Fibroblast of skin of right biceps (primary cell): ENCODE results near the gene CCT8.
A peak's percentile ranks its signal among the peaks of the same experiment; 100 is the strongest.

Experiments
- DNase-seq: peaks from one replicate; pipeline ENCODE4 v3.0.0-alpha.2; 2013

Gene CCT8

DNA sequence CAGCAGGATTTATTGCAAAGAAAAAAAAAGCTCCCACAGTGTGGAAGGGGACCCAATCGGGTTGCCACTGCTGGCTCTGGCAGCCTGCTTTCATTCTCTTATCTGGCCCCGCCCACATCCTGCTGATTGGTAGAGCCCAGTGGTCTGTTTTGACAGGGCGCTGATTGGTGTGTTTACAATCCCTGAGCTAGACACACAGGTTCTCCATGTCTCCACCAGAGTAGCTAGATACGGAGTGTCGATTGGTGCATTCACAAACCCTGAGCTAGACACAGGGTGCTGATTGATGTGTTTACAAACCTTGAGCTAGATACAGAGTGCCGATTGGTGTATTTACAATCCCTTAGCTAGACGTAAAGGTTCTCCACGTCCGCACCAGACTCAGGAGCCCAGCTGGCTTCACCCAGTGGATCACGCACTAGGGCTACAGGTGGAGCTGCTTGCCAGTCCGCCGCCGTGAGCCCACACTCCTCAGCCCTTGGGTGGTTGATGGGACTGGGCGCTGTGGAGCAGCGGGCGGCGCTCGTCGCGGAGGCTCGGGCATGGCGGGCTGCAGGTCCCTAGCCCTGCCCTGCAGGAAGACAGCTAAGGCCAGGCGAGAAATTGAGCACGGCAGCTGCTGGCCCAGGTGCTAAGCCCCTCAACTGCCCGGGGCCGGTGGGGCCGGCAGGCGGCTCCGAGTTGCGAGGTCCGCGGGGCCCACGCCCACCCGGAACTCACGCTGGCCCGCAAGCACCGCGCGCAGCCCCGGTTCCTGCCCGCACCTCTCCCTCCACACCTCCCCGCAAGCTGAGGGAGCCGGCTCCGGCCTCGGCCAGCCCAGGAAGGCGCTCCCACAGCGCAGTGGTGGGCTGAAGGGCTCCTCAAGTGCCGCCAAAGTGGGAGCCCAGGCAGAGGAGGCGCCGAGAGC, 3.5 kb upstream of the CCT8 start:
- peak; percentile 53 for DNase-seq

DNA sequence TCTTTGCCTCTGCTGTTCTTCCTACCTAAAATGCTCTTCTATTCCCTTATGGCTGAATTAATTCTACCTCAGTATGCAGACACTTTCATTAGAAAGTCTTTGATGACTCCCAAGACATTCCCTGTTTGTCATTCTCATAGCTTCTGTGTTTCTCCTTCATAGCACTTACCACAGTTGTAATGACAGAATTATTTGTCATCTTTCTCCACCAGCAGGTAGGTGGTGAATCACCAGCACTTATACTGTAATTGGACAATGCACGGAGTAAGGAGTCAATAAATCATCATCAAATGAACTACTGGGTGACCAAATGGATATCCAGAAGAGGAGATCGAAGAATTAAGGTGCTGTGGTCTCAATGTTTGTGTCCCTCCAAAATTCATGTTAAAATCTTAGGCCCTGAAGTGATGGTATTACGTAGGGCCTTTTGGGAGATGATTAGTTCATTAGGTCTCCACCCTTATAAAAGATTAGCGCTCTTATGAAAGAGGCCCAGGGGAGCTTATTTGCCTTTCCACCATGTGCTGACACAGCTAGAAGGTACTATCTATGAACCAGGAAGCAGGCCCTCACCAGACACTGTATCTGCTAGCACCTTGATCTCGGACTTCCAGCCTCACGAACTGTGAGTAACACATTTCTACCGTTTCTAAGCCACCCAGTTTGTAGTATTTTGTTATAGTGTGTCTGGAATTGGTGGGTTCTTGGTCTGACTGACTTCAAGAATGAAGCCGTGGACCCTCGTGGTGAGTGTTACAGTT, 2.4 kb upstream of the CCT8 start:
- DNase-seq = peak; percentile 38

DNA sequence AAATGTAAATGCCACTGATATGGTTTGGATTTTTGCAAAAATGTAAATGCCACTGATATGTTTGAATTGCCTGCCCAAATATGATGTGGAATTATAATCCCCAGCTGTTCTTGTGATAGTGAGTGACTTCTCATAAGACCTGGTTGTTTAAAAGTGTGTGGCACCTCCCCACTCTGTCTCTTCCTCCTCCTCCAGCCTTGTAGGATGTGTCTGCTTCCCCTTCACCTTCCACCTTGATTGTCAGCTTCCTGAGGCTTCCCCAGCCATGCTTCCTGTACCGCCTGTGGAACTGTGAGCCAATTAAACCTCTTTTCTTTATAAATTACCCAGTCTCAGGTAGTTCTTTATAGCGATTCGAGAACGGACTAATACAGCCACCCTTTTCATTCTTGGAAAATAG, 1.3 kb upstream of the CCT8 start:
- no peak for DNase-seq

DNA sequence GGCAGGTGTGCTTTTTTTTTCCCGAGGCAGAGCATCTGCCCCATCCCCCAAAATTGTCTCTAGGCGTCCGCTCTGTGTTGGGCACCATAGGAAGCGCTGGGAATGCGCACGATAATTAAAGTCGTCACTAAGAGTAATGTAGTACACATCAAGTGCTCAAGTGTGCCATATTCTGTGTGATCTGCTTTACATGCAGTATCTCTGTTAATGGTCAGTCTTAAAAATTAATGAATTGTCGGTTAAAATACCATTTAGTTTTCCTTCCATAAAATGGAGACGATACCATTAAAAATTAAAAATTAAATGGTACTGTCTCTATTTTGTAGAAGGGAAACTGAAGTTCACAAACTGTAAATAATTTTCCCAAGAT, 544 bp upstream of the CCT8 start:
- DNase-seq = no peak

DNA sequence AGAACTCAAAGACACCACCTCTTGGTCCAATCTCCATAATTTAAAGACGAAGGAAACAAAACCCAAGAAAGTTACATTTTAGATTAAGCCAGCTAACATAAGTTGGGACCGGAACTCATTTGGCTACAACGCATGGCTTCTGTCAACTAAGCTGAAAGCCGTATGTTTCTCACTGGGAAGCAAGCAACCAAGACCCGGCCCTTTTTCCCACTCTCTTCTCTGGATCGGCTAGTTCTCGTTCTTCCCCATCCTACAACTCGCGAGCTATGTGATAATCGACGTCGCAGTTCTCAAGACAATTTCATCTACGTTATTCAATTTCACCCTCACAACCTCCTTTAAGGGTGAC, 601 bp downstream of the CCT8 start:
- peak; percentile 27 for DNase-seq

DNA sequence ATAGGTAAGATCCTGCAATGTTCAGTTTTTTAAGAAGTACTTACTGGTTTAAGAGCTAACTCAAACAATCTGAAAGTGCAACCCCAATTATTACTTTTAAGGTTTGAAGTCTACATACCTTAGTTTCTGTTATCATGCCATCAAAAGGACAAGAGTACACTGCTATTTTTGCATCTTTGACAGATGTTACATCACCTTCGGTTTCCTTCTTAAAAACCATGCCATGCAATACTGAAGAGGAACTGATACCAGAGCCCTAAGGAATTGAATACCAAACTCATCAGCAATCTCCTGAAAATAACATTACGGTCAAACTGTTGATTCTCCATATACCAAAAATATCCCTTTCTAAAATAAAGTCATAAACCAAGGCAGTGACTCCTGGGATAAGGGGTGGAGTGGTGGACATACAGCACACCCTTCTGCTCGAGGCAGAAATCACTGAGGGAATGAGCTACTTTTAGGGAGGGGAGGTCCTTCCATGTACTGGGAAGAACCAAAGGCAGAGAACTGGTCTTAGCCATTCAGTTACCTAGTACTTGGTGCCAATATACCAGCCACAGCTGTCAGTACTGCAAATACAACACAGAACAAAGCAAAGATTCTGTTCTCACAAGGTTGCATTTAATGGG, 8.5 kb downstream of the CCT8 start:
- DNase-seq = no peak

DNA sequence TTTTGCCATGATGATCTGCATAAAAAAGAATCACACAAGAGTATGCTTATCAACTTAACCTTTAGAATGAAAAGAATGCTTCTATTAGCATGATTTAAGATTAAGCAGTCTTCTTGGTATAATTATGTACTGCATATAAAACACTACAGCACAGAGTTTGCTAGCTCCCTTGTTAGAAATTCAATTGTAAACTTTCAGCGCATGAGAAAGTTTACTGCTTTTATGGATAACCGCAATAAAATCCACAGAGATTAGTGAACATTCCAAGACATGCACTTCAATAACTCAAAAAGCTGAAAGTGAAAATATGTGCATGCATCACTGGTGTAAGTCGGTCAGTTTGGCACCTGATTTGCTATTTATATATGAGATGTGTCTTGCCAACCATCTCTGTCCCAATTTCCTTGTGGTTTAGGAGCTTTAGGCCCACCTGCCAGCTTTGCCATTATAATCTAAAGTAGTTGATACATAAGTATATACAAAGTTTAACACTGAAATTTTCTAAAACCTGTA, 16.9 kb downstream of the CCT8 start:
- DNase-seq = no peak

DNA sequence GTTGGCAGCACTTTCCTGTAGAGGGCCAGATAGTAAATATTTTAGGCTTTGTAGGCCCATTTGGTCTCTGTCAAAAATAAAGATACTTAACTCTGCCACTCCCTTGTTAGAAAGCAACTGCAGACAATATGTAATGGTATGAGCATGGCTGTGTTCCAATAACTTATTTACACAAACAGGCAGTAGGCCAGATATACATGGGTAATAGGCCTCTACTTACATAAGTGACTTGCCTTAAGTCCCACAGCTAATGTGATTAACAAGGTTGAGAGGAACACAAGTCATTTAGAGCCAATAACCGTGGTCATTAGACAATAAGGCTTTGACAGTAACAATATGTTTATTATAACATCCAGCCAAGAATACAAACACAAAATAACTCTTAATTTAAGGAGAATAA, 17.4 kb downstream of the CCT8 start:
- DNase-seq = no peak

DNA sequence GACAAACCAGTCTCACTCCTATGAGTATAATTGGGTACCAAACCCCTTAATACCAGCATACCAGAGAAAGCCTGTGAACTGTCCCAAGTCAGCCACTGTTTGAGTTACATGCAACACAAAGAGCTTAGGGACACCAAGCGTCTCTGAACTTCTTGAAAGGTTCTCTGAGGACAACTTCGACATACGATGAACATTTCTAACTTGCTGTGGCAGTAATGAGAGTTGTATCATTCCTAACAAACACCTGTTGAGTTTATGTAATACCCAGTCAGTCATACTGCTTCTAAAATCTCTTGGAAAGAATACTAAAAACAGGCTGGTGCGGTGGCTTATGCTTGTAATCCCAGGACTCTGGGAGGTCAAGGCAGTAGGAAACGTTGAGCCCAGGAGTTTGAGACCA, 18.4 kb downstream of the CCT8 start:
- DNase-seq = no peak

DNA sequence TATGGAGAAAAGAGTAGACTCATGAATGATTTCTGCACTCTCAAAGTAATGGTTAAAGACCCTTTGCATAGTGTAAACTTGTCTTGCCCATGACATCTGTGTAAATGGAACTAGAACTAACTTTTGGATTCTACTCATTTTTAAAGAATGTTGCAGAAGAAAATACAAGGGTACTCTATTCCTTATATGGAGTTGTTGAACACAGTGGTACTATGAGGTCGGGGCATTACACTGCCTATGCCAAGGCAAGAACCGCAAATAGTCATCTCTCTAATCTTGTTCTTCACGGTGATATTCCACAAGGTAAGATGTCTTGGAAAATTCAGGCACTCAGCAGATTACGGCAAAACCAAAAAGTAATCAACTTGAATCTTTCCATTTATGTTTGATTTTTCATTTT, 19.8 kb downstream of the CCT8 start:
- DNase-seq = peak; percentile 33

DNA sequence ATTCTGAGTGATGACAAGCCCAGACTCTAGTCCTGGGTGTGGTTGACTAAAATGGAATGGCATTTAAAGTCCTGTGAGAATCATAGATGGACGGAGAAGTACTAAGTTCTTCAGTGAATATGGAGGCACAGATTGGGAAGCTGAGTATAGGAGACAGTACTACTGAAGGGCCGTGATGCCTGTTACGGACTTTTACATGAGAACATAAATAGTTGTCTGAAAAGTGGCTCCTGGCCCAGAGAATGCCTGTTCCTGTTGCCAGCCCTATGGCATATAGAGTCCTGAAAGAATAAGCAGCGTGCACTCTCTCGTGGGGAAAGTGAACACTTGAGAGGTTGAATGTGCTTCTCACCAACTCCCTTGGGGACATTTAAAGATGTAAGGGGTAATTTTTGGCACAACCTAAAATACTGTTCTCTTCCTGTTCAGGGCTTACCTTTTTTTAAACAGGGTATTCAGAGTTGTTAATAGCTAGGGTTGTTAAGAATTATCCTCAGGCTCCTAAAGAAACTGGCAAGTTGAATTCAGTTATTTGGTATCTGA, 20.4 kb downstream of the CCT8 start:
- no peak for DNase-seq

DNA sequence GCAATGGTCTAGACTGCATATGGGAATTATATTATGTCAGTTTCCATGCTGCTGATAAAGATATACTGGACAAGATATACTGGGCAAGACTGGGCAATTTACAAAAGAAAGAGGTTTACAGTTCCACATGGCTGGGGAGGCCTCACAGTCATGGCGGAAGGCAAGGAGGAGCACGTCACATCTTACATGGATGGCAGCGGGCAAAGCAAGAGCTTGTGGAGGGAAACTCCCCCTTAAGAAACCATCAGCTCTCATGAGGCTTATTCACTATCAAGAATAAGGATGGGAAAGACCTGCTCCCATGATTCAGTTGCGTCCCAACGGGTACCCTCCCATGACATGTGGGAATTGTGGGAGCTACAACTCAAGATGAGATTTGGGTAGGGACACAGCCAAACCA, 21.2 kb downstream of the CCT8 start:
- no peak for DNase-seq

DNA sequence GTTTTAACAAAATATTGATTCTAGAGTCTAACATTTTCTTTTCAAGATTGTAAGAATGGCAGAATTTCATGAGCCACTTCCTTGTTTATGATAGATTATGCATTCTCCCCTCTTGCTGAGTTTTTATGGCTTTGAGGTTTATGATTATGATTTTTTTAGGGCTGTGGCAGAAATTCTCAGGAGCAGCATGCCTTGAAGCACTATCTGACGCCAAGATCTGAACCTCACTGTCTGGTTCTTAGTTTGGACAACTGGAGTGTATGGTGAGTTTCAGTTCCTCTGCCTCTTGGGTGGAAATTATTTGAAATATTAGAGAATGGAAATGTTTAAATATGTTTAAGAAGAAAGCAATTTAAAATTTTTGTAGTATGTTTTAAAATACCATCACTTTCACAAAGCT, 38.8 kb downstream of the CCT8 start:
- DNase-seq = no peak

DNA sequence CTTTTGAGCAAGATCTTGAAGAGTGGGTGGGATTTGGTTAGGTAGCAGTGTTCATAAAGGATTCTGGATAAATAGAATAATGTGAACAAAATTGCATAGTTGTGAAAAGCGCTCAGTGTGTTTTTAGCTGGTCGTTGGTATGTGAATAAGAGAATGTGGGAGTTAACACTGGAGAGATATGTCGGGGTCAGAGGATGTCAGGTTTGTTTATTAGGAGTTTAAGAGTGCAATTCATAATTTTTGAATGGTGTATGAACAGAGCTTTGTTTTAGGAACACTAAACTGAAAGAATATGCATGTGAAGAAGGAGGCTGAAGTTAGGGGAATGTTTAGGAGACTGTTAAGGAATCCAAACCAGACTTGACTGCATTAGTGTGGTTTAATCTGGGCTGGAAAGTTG, 39.6 kb downstream of the CCT8 start:
- DNase-seq = no peak

DNA sequence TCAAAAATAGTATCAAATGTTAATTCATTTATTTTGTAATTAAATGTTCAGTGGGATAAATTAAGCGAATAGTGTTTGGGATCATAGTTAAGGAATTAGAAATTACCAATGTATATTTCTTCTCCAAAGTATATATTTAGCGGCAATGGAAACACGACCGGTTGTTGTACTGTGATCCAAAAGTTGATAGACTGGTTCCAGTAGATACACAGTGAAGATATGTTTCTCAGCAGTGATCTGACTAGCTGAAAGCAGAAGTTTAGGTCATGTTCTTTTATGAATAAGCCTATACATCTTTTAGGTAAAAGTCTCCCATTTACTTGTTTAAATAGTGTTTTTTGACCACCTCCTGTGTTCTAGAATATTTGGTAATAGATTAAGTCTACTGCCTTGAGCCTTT, 40.1 kb downstream of the CCT8 start:
- no peak for DNase-seq

DNA sequence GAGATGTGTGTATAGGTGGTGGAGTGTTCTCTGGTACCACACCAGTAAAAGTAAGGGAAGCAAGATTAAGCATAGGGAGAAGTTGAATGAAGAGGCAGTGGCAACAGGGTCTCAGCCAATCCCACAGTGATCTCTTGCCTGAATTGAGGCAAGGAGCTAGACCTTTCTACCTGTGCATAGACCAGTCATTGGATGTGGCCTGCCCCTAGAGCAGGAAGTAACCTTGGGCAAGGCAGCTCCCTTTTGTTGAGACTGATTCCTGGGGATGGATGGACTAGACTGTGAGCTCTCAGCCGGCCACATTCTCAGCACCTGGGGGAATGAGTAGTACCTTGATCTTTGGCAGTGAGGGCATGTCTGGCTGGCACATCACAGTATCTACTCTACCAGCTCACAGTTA, 42.5 kb downstream of the CCT8 start:
- DNase-seq = no peak

DNA sequence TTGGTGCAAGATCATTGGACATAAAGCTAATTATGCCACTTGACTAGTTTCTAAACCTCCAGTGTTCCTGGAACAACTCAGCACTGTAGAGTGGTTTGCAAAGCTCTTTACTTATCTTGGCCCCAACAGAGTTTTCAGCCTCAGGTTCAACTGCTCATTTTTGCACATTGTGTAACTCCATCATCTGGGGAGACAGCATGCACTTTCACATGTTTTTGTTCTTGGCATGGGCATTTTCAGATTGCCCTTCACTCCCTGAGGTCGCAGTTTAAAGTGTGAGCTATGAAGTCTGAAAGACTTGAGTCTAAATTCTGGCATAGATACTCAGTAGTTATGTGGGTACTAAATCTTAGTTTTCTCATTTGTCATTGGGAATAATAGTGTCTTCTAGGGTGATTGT, 43.9 kb downstream of the CCT8 start:
- no peak for DNase-seq

DNA sequence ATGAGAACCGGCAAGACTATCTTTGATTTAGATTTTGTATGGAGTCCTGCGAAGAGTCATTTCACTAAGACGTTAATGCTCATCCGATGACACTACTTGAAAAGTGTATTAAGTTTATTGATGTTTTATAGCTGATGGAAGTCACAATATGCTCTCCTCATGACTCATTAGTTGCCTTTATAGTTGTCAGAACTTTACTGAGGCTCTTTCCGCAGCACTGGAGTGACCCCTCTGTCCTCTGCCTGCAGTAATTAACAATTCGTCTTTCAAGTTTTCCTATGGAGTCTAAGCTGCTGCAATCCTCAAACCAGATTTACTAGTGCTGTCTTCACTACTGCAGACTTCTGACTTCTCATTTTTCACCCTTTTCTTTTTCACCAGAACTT, 48.1 kb downstream of the CCT8 start:
- DNase-seq = peak; percentile 17

DNA sequence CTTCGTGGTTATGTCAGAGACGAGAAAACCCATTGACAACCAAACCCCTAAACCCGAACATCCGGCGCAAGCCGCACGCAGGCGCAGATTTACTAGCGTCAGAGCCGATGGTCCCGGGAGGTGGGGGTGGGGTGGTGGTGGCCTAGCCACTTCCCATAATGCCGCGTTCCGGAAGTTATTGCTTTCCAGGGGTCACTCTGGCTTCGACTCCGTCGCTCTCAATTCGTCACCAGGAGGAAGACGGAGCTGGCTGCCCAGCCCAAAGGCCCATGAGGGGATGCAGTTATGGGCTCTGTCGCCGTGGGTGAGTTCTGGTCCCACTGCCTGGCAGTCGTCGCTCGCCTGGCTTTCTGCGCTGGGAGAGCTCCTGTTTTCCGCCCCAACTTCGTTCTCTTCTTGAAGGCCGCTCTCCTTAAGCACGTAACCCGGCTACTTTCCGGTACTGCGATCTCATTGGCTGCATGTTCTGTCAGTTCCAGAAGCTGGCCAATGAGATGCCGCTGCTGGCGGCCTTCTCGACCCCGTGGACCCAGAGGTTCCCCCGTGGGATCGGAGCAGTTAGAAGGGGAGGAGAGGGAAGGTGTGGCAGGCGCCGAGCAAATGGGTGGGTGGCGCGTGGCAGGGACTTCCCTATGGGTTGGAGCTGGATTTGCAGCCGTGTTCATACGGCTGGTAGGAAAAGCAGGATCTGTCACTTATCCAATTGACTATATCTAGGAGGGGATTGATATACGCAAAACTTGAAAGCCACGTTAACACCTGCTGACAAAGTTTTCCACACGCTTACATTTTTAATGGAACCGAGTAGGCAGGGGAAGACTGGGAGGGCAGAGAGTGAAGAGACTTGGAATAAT, 48.7 kb downstream of the CCT8 start, which contains the start of gene USP16:
USP16 (plus strand) TSS at position 195 of the 854 bp plus-strand sequence. CDS start 3,246 bp downstream, outside the sequence.
- DNase-seq = peak; percentile 99

DNA sequence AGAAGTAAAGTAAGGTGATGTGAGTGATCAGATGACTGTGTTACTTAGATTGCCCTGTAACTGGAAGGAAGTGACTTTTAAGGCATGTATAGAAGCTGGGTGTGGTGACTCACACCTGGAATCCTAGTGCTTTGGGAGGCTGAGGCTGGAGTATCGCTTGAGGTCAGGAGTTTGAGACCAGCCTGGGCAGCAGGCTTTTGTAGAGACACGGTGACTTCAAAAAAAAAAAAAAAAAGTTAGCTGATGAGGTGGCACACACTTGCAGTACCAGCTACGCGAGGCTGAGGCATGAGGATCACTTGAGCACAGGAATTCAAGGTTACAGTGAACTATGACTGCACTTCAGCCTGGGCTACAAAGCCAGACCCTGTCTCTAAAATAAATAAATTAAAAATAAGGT, 51.3 kb downstream of the CCT8 start:
- DNase-seq = no peak

DNA sequence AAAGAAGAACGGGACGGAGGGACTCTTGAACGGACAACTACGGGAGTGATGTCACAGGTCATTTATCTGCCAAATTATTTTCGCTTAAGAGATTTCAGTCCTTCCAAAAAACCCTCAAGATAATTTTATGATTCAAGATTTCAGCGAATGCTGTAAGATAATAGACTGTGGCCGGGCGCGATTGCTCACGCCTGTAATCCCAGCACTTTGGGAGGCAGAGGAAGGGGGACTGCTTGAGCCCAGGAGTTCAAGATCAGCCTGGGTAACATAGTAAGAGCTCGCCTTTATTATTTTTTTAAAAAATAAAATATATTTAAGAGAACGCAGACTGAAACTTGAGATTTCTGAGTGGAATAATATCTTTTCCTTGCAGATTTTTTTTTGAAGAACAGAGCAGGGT, 54.9 kb downstream of the CCT8 start:
- peak; percentile 11 for DNase-seq

DNA sequence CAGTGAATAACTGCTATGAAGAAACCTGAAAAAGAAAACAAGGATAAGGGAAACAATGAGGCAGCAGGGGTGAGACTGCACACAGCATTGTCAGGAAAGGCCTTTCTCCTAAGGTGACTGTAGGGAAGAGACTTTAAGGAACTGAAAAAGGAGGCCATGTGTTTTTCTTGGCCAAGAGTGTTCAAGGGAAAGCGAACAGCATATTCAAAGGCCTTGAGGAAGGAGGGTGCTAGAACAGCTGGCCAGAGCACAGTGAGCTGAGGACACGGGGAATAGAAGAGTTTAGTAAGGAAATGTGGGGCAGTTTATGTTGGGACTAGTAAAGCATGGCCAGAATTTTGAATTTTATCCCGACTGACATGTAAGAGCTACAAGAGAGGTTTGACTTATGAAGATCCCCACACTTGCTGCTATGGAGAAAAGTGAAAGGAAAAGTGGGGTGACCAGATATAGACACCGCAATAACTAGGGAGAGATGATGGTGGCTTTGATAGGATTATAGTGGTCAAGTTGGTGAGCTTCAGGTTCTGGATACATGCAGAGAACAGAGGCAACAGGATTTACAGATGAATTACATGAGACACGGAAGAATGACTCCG, 55.7 kb downstream of the CCT8 start:
- no peak for DNase-seq
